Right lobe of liver (tissue), 4 donors: Measurements from ENCODE around the gene CCDC149.

Source experiments
- POLR2A ChIP-seq: fragments of 450-650 bp; IDR thresholded peaks from one replicate; pipeline ENCODE4 v1.6.1; 2017; ENCODE audit warnings: antibody characterized with exemption, mild to moderate bottlenecking
- TF ChIP-seq, protein P1 (sequence below), 4 donors: fragments of 200-600 bp in 3 of 4; fragments of 450-650 bp in 1 of 4; IDR thresholded peaks; one replicate each; pipeline versions ENCODE4 v1.5.1 to v1.8.0; 2016 to 2022; ENCODE audit warnings: antibody characterized with exemption in 4 of 4, mild to moderate bottlenecking in 2 of 4
- donor health status: DM: no; HTN: no; CAD: no.
- donor health status: DM: no; HTN: no; CAD: no.
- donor health status: DM: no; HTN: yes; CAD: no.

DNA sequence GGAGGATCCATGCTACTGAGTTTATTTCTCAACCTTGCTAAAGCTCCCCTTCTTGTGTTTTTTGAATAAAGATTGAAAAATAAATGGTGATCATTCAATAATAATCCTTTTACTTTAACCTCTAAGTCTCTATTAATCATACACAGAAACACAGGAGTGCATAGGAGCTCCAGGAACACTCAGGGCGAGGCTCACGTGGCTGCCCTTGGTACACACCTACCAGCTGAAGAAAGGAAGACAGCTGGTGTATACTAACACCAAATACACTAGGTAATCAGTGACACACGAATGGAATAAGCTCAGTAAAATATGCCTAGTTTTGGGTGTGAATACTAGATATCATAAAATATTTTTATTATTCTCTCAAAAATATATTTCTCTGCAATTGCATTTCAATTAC lies 26.2 kb downstream of the CCDC149 start:
- TF ChIP-seq, protein P1, sequence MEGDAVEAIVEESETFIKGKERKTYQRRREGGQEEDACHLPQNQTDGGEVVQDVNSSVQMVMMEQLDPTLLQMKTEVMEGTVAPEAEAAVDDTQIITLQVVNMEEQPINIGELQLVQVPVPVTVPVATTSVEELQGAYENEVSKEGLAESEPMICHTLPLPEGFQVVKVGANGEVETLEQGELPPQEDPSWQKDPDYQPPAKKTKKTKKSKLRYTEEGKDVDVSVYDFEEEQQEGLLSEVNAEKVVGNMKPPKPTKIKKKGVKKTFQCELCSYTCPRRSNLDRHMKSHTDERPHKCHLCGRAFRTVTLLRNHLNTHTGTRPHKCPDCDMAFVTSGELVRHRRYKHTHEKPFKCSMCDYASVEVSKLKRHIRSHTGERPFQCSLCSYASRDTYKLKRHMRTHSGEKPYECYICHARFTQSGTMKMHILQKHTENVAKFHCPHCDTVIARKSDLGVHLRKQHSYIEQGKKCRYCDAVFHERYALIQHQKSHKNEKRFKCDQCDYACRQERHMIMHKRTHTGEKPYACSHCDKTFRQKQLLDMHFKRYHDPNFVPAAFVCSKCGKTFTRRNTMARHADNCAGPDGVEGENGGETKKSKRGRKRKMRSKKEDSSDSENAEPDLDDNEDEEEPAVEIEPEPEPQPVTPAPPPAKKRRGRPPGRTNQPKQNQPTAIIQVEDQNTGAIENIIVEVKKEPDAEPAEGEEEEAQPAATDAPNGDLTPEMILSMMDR (IDR thresholded peaks at IDR 0.05): no peak
- TF ChIP-seq POLR2A: no peak
